Prostate gland (tissue), 2 donors: ENCODE data around the gene KRTAP4-16. TPM values are rescaled to one million over a fixed set of nuclear protein-coding genes. Genes with fewer than 3 reads are reported as not detected.
"Not testable (repeated sequence)": the region's sequence is repeated elsewhere in the genome, so short reads cannot be mapped to it uniquely, and the experiment has no call there.

Source experiments
- DNase-seq: peaks from one replicate; pipeline ENCODE4 v3.0.0-alpha.2; 2019; ENCODE audit warnings: low spot score
- H3K27ac ChIP-seq, 2 donors: fragments of 200-600 bp; sonication (generic); 2 replicates each; pipeline ENCODE4 v1.5.1; 2017 to 2019
- H3K27me3 ChIP-seq: fragments of 200-600 bp; sonication (generic); replicated peaks from 2 replicates; pipeline ENCODE4 v1.5.1; 2019; ENCODE audit not compliant: insufficient read depth
- H3K36me3 ChIP-seq, 2 donors: fragments of 200-600 bp; sonication (generic); 1 replicate in 1 of 2; 2 replicates in 1 of 2; pipeline versions ENCODE4 v1.5.1 to v1.8.1; 2017 to 2019
- H3K4me1 ChIP-seq: fragments of 200-600 bp; sonication (generic); replicated peaks from 2 replicates; pipeline ENCODE4 v1.5.1; 2019
- H3K4me3 ChIP-seq, 2 donors: fragments of 200-600 bp; sonication (generic); 2 replicates each; pipeline ENCODE4 v1.5.1; 2017 to 2019
- H3K9me3 ChIP-seq: fragments of 200-600 bp; sonication (generic); 2 replicates; pipeline ENCODE4 v1.5.1; 2017
- CTCF ChIP-seq, 4 experiments: fragments of 200-600 bp in 2 of 4; fragments of 450-650 bp in 2 of 4; sonication (generic) in 2 of 4; IDR thresholded peaks; 1 replicate in 3 of 4; 2 replicates in 1 of 4; pipeline ENCODE4 v1.5.1; 2016 to 2019; ENCODE audit warnings: antibody characterized with exemption in 4 of 4, mild to moderate bottlenecking in 2 of 4, moderate library complexity in 2 of 4
- POLR2A ChIP-seq: fragments of 450-650 bp; IDR thresholded peaks from one replicate; pipeline ENCODE4 v1.6.1; 2016; ENCODE audit warnings: antibody characterized with exemption, mild to moderate bottlenecking
- POLR2AphosphoS5 ChIP-seq: sonication (generic); formaldehyde crosslinking; IDR thresholded peaks from one replicate; pipeline ENCODE4 v1.6.1; 2017; ENCODE audit warnings: antibody characterized with exemption
- WGBS: methylation state at CpG from one replicate; pipeline ENCODE4 v1.1.5; 2018; 5-methylcytosine and 5-hydroxymethylcytosine counted together
- intact Hi-C: fragments of 100-400 bp; cut with DNase I; formaldehyde crosslinking; loops from one replicate; pipeline ENCODE4 v1.14.2; 2022
- total RNA-seq, 2 donors: library from RNA; depleted of rRNA; stranded (reverse); fragments of >200 nt; gene quantifications; one replicate each; pipeline ENCODE4 v1.1.0, GENCODE V29; 2016

KRTAP4-16 gene
- not detected for total RNA-seq

- no peak for DNase-seq
- Histone ChIP-seq H3K36me3 (no peaks in the 10 kb centered on the region), H3K4me1 (no peaks in the 10 kb centered on the region), H3K27ac (no peak within 1 kb of the TSS), H3K27me3 (no peaks in the 10 kb centered on the region), H3K4me3 (no peak within 1 kb of the TSS), H3K9me3 (no peaks in the 10 kb centered on the region)
- WGBS = 61% methylated on average over 10 of the region's 10 CpGs
- no peak for TF ChIP-seq POLR2AphosphoS5
- TF ChIP-seq POLR2A = no peak
- no peak for TF ChIP-seq CTCF (IDR thresholded peaks at IDR 0.05)
- intact Hi-C loops = no loop called here
Observed at GRCh38 chr17:41101586-41102259, at the start of gene KRTAP4-16. KRTAP4-16 (minus strand) TSS chr17:41102209; CDS start chr17:41102209, 0 bp downstream.

- H3K36me3 ChIP-seq = no peaks in the 10 kb centered on the region
- H3K9me3 ChIP-seq = no peaks in the 10 kb centered on the region
- intact Hi-C loops = no loop called here
- DNase-seq = no peak
- H3K27me3 ChIP-seq = peaks cover 3% of the 10 kb centered on the region
- WGBS = 86% methylated on average over 2 of the region's 2 CpGs
- H3K27ac ChIP-seq = no peak overlapping the region
- no peak for TF ChIP-seq POLR2A
- H3K4me3 ChIP-seq = no peak overlapping the region
- no peaks in the 10 kb centered on the region for H3K4me1 ChIP-seq
Observed at GRCh38 chr17:41151525-41151924, 49.5 kb upstream of the KRTAP4-16 start.

- 87% methylated on average over 4 of the region's 4 CpGs for WGBS
- H3K4me1 ChIP-seq = no peaks in the 10 kb centered on the region
- DNase-seq = no peak
- intact Hi-C loops = no loop called here
- no peak overlapping the region for H3K27ac ChIP-seq
- no peak overlapping the region for H3K4me3 ChIP-seq
- no peaks in the 10 kb centered on the region for H3K9me3 ChIP-seq
- H3K36me3 ChIP-seq = no peaks in the 10 kb centered on the region
- TF ChIP-seq POLR2A = no peak
- no peaks in the 10 kb centered on the region for H3K27me3 ChIP-seq
Observed at GRCh38 chr17:41150026-41150425, 48.0 kb upstream of the KRTAP4-16 start.

GRCh38 chr17:41149652-41149985, 47.6 kb upstream of the KRTAP4-16 start, which contains the start of gene KRTAP4-5:
KRTAP4-5 (minus strand) TSS chr17:41149825; CDS start chr17:41149767, 58 bp downstream.
- no peaks in the 10 kb centered on the region for H3K27me3 ChIP-seq
- no peaks in the 10 kb centered on the region for H3K36me3 ChIP-seq
- intact Hi-C loops = no loop called here
- H3K27ac ChIP-seq = no peak within 1 kb of the TSS
- no peak within 1 kb of the TSS for H3K4me3 ChIP-seq
- H3K9me3 ChIP-seq = no peaks in the 10 kb centered on the region
- DNase-seq = no peak
- H3K4me1 ChIP-seq = no peaks in the 10 kb centered on the region
- WGBS = 50% methylated on average over 2 of the region's 2 CpGs
- TF ChIP-seq POLR2AphosphoS5 (no peak), POLR2A (no peak), CTCF (IDR thresholded peaks at IDR 0.05) (no peak)

GRCh38 chr17:41148971-41149651, 47.1 kb upstream of the KRTAP4-16 start:
- DNase-seq, H3K27me3 ChIP-seq, H3K4me3 ChIP-seq, intact Hi-C loops, H3K9me3 ChIP-seq, H3K4me1 ChIP-seq, H3K36me3 ChIP-seq, H3K27ac ChIP-seq: not testable (repeated sequence)
- WGBS = 85% methylated on average over 10 of the region's 10 CpGs

- Histone ChIP-seq H3K27ac (no peak overlapping the region), H3K27me3 (no peaks in the 10 kb centered on the region), H3K36me3 (no peaks in the 10 kb centered on the region), H3K4me1 (no peaks in the 10 kb centered on the region), H3K9me3 (no peaks in the 10 kb centered on the region), H3K4me3 (no peak overlapping the region)
- 81% methylated on average over 2 of the region's 2 CpGs for WGBS
- TF ChIP-seq POLR2AphosphoS5 (no peak), POLR2A (no peak), CTCF (IDR thresholded peaks at IDR 0.05) (no peak)
- DNase-seq = no peak
- intact Hi-C loops = no loop called here
Observed at GRCh38 chr17:41147531-41148204, 45.7 kb upstream of the KRTAP4-16 start.
